GM12892 (cell line): Measurements from ENCODE around the gene ITGAE.
"Not testable (repeated sequence)": the region's sequence is repeated elsewhere in the genome, so short reads cannot be mapped to it uniquely, and the experiment has no call there.

ENCODE experiments used
- DNase-seq: peaks from one replicate; pipeline ENCODE4 v3.0.0; 2011; ENCODE audit not compliant: insufficient read length
- FAIRE-seq: peaks from 2 replicates; lab custom pipeline; 2011; peaks lifted over from hg19 to GRCh38; lab: Jason Lieb, UNC
- POLR2A ChIP-seq: IDR thresholded peaks from 2 replicates; pipeline ENCODE4 v1.6.1; 2011; ENCODE audit warnings: low read depth, low read length, control low read depth
- POLR2AphosphoS5 ChIP-seq: IDR thresholded peaks from 2 replicates; pipeline ENCODE4 v1.6.1; 2011; ENCODE audit warnings: low read depth, low read length, control low read depth
- TAF1 ChIP-seq: IDR thresholded peaks from 2 replicates; pipeline ENCODE4 v1.6.1; 2011; ENCODE audit warnings: low read depth, mild to moderate bottlenecking, control low read depth, low read length, borderline replicate concordance

The ITGAE gene

DNA sequence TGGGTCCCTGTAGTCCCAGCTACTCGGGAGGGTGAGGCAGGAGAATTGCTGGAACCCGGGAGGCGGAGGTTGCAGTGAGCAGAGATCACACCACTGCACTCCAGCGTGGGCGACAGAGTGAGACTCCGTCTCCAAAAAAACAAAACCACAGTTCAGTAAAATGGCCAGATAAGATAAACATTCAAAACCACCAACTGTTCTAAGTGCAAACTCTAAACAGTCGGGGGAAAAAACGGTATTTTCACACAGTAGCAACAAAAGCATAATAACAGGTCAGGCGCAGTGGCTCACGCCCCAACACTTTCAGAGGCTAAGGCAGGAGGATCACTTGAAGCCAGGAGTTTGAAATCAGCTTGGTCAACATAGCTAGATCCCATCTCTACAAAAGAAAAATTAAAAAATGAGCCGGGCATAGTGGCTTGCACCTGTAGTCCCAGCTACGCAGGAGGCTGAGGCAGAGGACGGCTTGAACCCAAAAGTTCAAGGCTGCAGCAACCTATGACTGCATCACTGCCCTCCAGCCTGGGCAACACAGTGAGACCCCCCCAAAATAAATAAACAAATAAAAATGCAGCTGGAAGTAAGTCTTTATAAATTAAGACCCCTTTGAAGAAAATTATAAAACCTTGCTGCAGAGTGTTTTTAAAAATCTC, 88.1 kb downstream of the ITGAE start:
- TF ChIP-seq TAF1 (no peak), POLR2A (no peak), POLR2AphosphoS5 (no peak)
- FAIRE-seq (peak; percentile 87), DNase-seq (no peak)

DNA sequence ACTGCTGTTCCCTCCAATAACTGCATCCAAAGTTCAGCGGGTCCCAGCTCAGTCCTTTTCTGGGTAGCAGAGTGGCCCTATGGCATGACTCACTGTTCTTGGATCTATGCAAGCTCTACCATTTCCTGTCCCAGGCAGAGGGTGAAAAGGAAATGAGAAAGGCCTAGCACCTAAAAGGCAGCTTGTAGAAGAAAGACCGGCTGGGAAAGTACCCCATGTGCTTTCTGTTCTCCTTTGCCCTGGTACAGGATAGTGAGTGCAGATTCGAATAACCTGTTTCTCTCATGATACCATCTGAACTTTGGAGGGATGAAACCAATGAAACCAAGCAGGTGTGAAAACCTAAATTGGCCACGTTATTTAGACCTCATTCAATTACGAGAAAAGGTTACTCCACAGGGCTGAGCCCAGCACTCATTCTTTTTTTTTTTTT, 90.0 kb downstream of the ITGAE start:
- FAIRE-seq (peak; percentile 99), DNase-seq (peak; percentile 72)
- TF ChIP-seq POLR2A (no peak), TAF1 (no peak)

DNA sequence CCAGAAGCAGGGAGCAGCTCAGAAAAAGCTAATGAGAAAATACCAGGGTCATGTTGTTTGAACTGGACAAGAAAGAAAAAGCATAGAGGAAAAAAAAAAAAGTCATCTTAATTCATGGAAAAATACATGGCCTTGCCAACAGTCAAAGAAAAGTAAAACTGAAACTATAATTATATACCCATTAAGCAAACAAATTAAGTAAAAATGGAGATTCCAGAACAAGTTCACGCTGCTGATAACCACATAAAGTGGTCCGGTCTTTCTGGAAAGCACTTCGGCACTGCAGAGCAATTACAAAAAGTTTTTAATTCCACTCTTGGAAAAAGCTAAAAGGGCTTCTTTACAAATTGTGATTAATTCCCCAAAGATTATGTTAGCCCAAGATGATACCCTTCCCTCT, 92.6 kb downstream of the ITGAE start:
- FAIRE-seq: no peak
- no peak for DNase-seq
- TF ChIP-seq POLR2AphosphoS5: no peak
- TF ChIP-seq POLR2A: no peak
- no peak for TF ChIP-seq TAF1

DNA sequence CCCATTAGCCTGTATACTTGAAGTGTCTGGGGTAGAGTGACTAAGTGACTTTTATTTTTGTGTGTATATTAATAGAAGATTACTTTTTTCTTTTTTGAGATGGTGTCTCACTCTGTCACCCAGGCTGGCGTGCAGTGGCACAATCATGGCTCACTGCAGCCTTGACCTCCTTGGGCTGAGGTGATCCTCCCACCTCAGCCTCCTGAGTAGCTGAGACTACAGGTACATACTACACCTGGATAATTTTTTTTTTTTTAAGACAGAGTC, 95.3 kb downstream of the ITGAE start:
- FAIRE-seq, DNase-seq: not testable (repeated sequence)

DNA sequence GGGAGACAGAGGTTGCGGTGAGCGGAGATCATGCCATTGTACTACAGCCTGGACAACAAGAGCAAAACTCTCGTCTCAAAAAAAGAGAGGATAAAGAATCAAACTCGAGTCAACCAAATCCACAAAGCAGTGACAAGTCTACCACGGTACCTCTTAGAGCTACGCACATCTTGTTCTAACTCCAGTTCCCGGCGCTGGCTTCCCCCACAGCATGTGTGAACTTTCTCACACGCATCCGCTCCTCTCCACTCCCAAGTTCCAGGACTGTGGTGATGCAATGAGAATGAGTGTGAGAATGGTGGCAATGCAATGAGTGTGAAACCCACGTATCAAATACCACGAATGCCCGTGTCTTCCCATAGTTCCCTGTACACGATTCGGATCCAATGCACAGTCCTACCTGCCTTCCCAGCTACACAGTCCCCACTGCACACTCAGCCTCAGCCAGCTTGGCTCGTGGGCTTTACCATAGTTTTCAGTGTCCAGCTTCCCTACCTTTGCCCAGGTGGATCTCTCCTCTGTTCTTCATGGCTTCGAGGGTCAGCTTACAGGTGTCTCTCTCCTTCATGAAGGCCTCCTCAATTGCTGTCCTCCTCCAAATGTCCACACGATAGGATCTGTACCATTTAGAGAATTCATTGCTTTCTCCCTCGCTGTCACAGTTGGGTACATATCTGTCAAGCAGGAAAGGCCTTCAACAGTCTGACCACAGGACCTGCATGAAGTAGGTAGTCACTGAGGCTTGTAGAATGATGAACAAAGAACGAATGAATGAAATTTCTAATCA, 95.9 kb downstream of the ITGAE start:
- DNase-seq (no peak), FAIRE-seq (no peak)
- TF ChIP-seq POLR2A: no peak
- no peak for TF ChIP-seq TAF1
- TF ChIP-seq POLR2AphosphoS5: no peak

DNA sequence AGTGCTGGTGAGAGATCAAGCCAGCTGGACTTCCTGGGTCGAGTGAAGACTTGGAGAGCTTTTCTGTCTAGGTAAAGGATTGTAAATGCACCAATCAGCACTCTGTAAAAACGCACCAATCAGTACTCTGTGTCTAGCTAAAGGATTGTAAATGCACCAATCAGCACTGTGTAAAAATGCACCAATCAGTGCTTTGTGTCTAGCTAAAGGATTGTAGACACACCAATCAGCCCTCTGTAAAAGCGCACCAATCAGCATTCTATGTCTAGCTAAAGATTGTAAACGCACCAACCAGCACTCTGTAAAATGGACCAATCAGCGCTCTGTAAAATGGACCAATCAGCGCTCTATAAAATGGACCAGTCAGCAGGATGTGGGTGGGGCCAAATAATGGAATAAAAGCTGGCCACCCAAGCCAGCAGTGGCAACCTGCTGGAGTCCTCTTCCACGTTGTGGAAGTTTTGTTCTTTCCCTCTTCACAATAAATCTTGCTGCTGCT, 98.9 kb downstream of the ITGAE start:
- not testable (repeated sequence) for DNase-seq, FAIRE-seq

DNA sequence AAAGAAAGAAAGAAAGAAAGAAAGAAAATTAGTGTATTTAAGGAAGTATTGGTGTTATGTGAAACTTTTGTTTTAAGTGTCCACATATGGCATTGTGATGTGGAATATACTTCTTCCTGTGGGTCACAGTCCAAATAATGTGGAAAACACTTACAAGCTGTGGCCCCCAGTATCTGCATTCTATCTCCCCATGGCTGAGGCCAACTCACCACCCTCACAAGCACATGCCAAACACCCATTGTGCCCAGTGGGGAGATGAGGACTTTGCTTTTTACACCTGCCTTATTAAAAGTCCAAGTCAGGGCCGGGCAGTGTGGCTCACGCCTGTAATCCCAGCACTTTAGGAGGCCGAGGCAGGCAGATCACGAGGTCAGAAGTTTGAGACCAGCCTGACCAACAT, 101.0 kb downstream of the ITGAE start:
- TF ChIP-seq TAF1: no peak
- no peak for TF ChIP-seq POLR2AphosphoS5
- no peak for TF ChIP-seq POLR2A
- FAIRE-seq: no peak

DNA sequence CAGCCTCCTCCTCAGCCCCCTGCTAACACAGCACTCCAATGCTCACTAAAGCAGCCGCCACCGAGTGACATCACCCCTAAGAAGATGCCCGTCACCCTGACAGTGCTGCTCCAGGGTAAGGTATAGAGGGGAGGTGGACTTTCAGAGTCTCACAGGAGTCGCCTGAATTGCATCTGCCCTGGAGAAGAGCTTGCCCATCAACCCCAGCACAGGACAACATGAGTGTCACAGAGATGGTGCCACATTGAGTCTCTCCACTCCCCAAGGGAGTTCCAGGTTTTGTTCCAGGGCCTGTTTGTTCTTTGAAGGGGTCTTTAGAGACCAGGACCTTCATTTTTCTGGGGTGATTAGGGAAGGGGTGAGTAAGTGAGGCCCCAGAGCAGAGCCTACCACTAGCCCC, 102.8 kb downstream of the ITGAE start:
- DNase-seq (no peak), FAIRE-seq (no peak)
- TF ChIP-seq TAF1 (no peak), POLR2AphosphoS5 (no peak), POLR2A (no peak)

More for the DNA sequence above, 101.0 kb downstream of the ITGAE start:
- DNase-seq: no peak

DNA sequence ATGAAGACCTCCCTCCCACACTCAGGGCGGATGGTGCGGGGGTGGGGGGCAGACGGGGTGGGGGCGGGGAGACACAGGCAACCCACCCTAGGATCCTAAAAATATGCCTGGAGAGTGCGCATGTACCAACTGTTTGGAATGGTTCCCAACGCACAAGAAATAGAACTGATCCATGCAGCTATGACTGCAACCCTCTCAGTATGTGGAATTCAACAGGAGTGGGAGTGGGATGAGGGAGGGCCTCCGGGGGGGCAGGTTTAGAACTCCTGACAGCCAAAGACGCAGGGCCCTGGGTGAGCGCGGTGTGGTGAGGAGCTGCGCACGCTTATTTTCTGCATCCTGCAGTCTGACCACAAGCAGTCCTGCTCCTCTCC, 103.9 kb downstream of the ITGAE start:
- no peak for FAIRE-seq
- DNase-seq: no peak
- no peak for TF ChIP-seq TAF1
- no peak for TF ChIP-seq POLR2A
- TF ChIP-seq POLR2AphosphoS5: no peak

DNA sequence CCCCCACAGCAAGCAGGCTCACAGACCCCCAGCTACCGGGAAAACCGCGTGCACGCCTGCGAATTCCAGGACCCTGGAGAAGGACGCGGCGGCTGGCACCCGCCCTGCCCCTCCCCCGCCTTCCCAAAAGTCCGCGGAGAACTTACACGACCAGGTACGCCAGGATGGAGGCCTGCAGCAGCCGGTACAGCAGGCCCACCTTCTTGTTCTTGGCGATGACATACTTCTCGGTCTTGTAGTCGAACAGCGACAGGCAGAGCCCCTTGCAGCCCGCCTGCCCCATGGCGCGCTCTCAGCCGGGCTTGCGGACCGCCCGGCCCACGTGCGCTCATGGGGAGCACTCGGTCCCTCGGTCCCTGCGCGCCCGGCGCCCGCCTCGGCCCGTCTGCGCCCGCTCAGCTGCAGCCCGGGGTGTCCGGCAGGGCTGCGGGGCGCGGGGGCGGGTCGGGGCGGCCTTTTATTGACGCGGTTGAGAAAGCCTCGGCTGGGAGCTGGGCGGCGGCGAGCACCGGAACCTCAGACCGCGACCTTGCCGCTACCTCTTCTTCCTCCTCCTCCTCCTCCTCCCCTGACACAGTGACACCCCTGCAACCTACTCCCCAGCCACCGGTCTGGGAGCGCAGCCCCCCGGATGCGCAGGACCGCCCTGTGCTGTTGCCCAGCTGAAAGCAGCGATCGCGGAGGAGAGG, 105.1 kb downstream of the ITGAE start, which contains the start of gene P2RX5:
Gene P2RX5 (minus strand): TSS at position 433 of the 689 bp plus-strand sequence. CDS start 150 bp downstream, at position 283.
- peak; percentile 63 for DNase-seq
- no peak for TF ChIP-seq TAF1
- TF ChIP-seq POLR2AphosphoS5: no peak
- TF ChIP-seq POLR2A: peak; percentile 45; the same call in 1 of the 2 replicates
- peak; percentile 79 for FAIRE-seq

DNA sequence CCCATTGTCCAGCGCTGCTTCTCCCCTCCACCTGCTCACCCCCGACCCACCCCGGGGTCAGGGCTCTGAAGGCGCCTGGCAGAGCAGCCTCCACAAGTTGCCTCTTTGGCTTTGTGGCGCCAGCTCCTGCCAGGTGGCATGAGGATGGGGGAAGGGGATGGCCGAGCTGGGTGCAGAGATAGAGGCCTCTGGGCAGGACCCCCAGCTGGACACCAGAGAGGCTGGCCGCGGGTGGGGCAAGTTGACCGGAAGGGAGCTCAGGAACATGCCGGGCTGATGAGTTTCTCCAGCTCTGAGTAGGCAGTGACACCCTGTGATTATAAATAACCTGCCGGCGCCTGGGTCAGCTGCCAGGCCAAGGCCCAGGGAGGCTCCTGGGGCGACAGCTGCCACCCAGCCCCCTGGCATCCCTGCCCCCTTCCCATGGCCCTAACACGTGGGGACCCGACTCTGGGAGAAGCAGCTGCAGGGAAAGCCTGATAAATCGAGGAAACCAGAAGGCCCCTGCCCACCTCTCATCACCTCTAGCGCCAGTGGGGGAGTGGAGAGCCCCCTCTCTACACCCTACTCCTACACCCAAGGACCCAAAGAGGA, 105.8 kb downstream of the ITGAE start:
- FAIRE-seq (no peak), DNase-seq (no peak)

DNA sequence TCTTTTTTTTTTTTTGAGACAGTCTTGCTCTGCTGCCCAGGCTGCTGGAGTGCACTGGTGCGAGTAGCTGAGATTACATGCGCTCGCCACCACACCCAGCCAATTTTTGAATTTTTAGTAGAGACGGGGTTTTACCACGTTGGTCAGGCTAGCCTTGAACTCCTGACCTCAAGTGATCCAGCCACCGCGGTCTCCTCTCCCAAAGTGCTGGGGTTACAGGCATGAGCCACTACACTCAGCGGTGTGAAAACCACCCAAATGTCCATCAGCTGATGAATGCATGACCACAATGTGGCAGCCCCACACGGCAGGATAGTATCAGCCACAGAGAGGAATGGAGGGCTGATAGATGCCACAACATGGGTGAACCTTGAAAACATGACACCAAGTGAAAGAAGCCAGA, 107.2 kb downstream of the ITGAE start:
- FAIRE-seq: peak; percentile 91
- no peak for TF ChIP-seq POLR2A
- no peak for TF ChIP-seq TAF1
- no peak for TF ChIP-seq POLR2AphosphoS5
- DNase-seq: no peak

More for the DNA sequence above, 105.8 kb downstream of the ITGAE start:
- no peak for TF ChIP-seq POLR2AphosphoS5
- no peak for TF ChIP-seq TAF1
- no peak for TF ChIP-seq POLR2A
